K562 (cell line): Measurements from ENCODE around the gene SULT2A1. TPM values are rescaled to one million over a fixed set of nuclear protein-coding genes. Genes with fewer than 3 reads are reported as not detected.

Experiments
- CBX1 ChIP-seq: sonication (generic); IDR thresholded peaks from 2 replicates; pipeline ENCODE4 v1.6.1; 2016; ENCODE audit warnings: antibody characterized with exemption, low read depth, mild to moderate bottlenecking
- CBX5 ChIP-seq: IDR thresholded peaks from 2 replicates; pipeline ENCODE4 v1.6.1; 2014; ENCODE audit warnings: low read depth, borderline replicate concordance
- ESRRB ChIP-seq: fragments of 250-450 bp; sonication (Bioruptor Pico); IDR thresholded peaks from 2 replicates; pipeline ENCODE4 v1.5.0; 2020; ENCODE audit warnings: mild to moderate bottlenecking, moderate library complexity, borderline replicate concordance
- FOXK1 ChIP-seq: sonication (generic); formaldehyde crosslinking; IDR thresholded peaks from 2 replicates; pipeline ENCODE4 v1.8.0; 2022; ENCODE audit warnings: missing genetic modification reagents, mild to moderate bottlenecking, borderline replicate concordance
- FOXM1 ChIP-seq, 2 experiments: fragments of 450-650 bp in 1 of 2; sonication (generic) in 1 of 2; formaldehyde crosslinking in 1 of 2; IDR thresholded peaks; 2 replicates each; pipeline versions ENCODE4 v1.6.1 to v1.9.0; 2017 to 2022; ENCODE audit warnings: low read depth in 2 of 2, mild to moderate bottlenecking in 2 of 2, missing genetic modification reagents in 1 of 2, moderate library complexity in 1 of 2
- MTA2 ChIP-seq: fragments of 450-650 bp; IDR thresholded peaks from 2 replicates; pipeline ENCODE4 v1.6.1; 2016; ENCODE audit warnings: low read depth
- NFXL1 ChIP-seq: fragments of 450-650 bp; formaldehyde crosslinking; IDR thresholded peaks from 2 replicates; pipeline ENCODE4 v1.4.0; 2021; ENCODE audit warnings: mild to moderate bottlenecking
- NR2F6 ChIP-seq: fragments of 450-650 bp; formaldehyde crosslinking; IDR thresholded peaks from 2 replicates; pipeline ENCODE4 v1.4.0; 2020; ENCODE audit warnings: mild to moderate bottlenecking
- NR3C1 ChIP-seq: sonication (generic); formaldehyde crosslinking; IDR thresholded peaks from 2 replicates; pipeline ENCODE4 v1.8.1; 2022; ENCODE audit warnings: missing genetic modification reagents
- POLR2G ChIP-seq: fragments of 200-400 bp; formaldehyde crosslinking; IDR thresholded peaks from 2 replicates; pipeline ENCODE4 v1.6.1; 2017; ENCODE audit warnings: low read depth, mild to moderate bottlenecking, antibody characterized with exemption, low read length, moderate library complexity
- POLR2H ChIP-seq: IDR thresholded peaks from 2 replicates; pipeline ENCODE4 v1.6.1; 2016; ENCODE audit warnings: missing genetic modification characterization, low read depth, mild to moderate bottlenecking, control low read depth, missing compliant biosample characterization, moderate library complexity
- RBM25 ChIP-seq: fragments of 200-400 bp; formaldehyde crosslinking; IDR thresholded peaks from 2 replicates; pipeline ENCODE4 v1.6.1; 2018; ENCODE audit warnings: low read length, low read depth, moderate library complexity; ENCODE audit not compliant: severe bottlenecking
- RCOR1 ChIP-seq, 2 experiments: IDR thresholded peaks; 2 replicates each; pipeline ENCODE4 v1.6.1; 2012; ENCODE audit warnings: low read depth in 2 of 2, low read length in 2 of 2, borderline replicate concordance in 1 of 2, improper control_type of control experiment in 1 of 2
- SPI1 ChIP-seq: IDR thresholded peaks from 2 replicates; pipeline ENCODE4 v1.6.1; 2011; ENCODE audit warnings: low read depth, low read length, control low read depth, borderline replicate concordance
- ZNF146 ChIP-seq: IDR thresholded peaks from one replicate; pipeline ENCODE4 v1.6.1; 2018; ENCODE audit warnings: missing compliant biosample characterization; ENCODE audit not compliant: unreplicated experiment
- ZNF282 ChIP-seq: sonication (generic); formaldehyde crosslinking; IDR thresholded peaks from 2 replicates; pipeline ENCODE4 v1.8.1; 2023; ENCODE audit warnings: missing genetic modification reagents
- ZNF431 ChIP-seq: sonication (generic); formaldehyde crosslinking; IDR thresholded peaks from 2 replicates; pipeline ENCODE4 v1.8.0; 2022; ENCODE audit warnings: mild to moderate bottlenecking, missing genetic modification reagents
- ZNF57 ChIP-seq: fragments of 450-650 bp; formaldehyde crosslinking; IDR thresholded peaks from 2 replicates; pipeline ENCODE4 v1.4.0; 2020; ENCODE audit warnings: mild to moderate bottlenecking, moderate library complexity
- ZNF699 ChIP-seq: fragments of 250-450 bp; sonication (Bioruptor Pico); IDR thresholded peaks from 2 replicates; pipeline ENCODE4 v1.8.0; 2021; ENCODE audit warnings: mild to moderate bottlenecking, moderate library complexity; ENCODE audit not compliant: insufficient replicate concordance
- polyA plus RNA-seq, 8 experiments: library from polyadenylated mRNA; depleted of rRNA in 4 of 8; stranded (reverse) in 5 of 8; unstranded in 3 of 8; fragments of >200 nt; fragmentation: Nextera tagmentation in 2 of 8; fragmentation: Illumina TruSeq in 1 of 8; extraction: Ambion mirVana in 2 of 8; extraction: Trizol in 1 of 8; gene quantifications; 2 replicates each; pipeline versions ENCODE4 v1.2.1 to v1.2.3, GENCODE V29; 2011 to 2014; ENCODE audit warnings: inconsistent platforms in 1 of 8, missing spikeins in 1 of 8
- total RNA-seq, 7 experiments: library from RNA; depleted of rRNA in 6 of 7; stranded (reverse); fragments of >200 nt in 6 of 7; fragmentation: Illumina TruSeq in 2 of 7; extraction: Trizol in 2 of 7; gene quantifications; 2 replicates each; pipeline versions ENCODE4 v1.2.1 to v1.2.3, GENCODE V29; 2011 to 2021; ENCODE audit warnings: low replicate concordance in 1 of 7
- TF ChIP-seq, protein P1 (sequence below): sonication (generic); IDR thresholded peaks from 2 replicates; pipeline ENCODE4 v1.6.1; 2016
- TF ChIP-seq, protein P2 (sequence below): IDR thresholded peaks from 2 replicates; pipeline ENCODE4 v1.6.1; 2012; ENCODE audit warnings: low read depth, low read length, improper control_type of control experiment, borderline replicate concordance
- TF ChIP-seq, protein P3 (sequence below), 2 experiments: fragments of 450-650 bp; IDR thresholded peaks; 2 replicates each; pipeline ENCODE4 v1.6.1; 2016
- TF ChIP-seq, protein P4 (sequence below): fragments of 450-650 bp; IDR thresholded peaks from 2 replicates; pipeline ENCODE4 v1.7.0; 2016; ENCODE audit warnings: borderline replicate concordance

Gene SULT2A1
- total and polyA plus RNA-seq, 9 of the 15 experiments (the other 6 are each of a cell fraction or from before 2014, with no cell fraction given): 0.03 to 0.25 (median 0.07) TPM; not detected in 4

DNA sequence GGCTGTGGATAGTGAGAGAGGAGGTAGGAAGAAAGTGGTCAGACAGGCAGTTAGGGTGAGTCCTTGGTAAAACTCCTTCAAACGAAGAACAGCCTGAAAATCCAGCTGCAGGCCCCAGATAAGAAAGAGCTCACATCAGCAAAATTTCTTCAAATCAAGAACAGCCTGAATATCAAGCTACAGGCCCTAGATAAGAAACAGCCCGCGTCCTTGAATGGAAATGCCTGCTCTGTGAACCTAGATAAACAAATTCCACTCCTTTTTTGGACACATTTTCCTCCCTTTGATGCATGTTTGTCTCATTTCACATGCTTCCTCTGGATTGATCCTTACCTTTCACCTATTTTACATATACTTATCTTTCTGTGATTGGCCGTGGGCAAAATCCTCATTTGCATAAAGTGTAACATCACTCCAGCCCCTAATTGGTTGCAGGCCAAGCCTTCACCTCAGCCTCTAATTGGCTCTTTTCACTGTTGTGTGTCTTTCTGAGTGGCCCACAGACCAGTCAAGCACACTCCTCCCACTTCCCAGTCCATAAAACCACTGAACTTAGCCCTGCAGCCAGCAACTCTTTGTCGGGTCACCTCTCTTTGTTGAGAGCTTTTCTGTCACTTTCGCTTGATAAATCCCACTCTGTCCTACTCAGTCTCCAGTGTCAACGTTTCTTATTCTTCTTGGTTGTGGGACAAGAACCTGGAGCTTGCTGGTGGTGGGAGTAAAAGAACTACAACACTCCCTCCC lies 6.0 kb upstream of the SULT2A1 start (continued):
- TF ChIP-seq, protein P1, sequence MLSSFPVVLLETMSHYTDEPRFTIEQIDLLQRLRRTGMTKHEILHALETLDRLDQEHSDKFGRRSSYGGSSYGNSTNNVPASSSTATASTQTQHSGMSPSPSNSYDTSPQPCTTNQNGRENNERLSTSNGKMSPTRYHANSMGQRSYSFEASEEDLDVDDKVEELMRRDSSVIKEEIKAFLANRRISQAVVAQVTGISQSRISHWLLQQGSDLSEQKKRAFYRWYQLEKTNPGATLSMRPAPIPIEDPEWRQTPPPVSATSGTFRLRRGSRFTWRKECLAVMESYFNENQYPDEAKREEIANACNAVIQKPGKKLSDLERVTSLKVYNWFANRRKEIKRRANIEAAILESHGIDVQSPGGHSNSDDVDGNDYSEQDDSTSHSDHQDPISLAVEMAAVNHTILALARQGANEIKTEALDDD: peak; percentile 82
- TF ChIP-seq CBX1: peak; percentile 56
- TF ChIP-seq ZNF146: no peak
- TF ChIP-seq NR3C1 (CRISPR knock-in tag): no peak
- peak; percentile 98 for TF ChIP-seq FOXM1 (IDR thresholded peaks at IDR 0.05; ENCODE audit: low read depth)
- no peak for TF ChIP-seq FOXM1 (CRISPR knock-in tag; IDR thresholded peaks at IDR 0.05; ENCODE audit: low read depth)
- TF ChIP-seq ESRRB (CRISPR knock-in tag): no peak
- TF ChIP-seq POLR2H (tag): peak; percentile 95
- no peak for TF ChIP-seq ZNF57 (CRISPR knock-in tag)
- peak; percentile 99 for TF ChIP-seq MTA2
- no peak for TF ChIP-seq ZNF699 (CRISPR knock-in tag)
- TF ChIP-seq, protein P2, sequence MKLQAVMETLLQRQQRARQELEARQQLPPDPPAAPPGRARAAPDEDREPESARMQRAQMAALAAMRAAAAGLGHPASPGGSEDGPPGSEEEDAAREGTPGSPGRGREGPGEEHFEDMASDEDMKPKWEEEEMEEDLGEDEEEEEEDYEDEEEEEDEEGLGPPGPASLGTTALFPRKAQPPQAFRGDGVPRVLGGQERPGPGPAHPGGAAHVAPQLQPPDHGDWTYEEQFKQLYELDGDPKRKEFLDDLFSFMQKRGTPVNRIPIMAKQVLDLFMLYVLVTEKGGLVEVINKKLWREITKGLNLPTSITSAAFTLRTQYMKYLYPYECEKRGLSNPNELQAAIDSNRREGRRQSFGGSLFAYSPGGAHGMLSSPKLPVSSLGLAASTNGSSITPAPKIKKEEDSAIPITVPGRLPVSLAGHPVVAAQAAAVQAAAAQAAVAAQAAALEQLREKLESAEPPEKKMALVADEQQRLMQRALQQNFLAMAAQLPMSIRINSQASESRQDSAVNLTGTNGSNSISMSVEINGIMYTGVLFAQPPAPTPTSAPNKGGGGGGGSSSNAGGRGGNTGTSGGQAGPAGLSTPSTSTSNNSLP: peak; percentile 98
- TF ChIP-seq ZNF282 (CRISPR knock-in tag): no peak
- TF ChIP-seq CBX5: no peak
- TF ChIP-seq, protein P3, sequence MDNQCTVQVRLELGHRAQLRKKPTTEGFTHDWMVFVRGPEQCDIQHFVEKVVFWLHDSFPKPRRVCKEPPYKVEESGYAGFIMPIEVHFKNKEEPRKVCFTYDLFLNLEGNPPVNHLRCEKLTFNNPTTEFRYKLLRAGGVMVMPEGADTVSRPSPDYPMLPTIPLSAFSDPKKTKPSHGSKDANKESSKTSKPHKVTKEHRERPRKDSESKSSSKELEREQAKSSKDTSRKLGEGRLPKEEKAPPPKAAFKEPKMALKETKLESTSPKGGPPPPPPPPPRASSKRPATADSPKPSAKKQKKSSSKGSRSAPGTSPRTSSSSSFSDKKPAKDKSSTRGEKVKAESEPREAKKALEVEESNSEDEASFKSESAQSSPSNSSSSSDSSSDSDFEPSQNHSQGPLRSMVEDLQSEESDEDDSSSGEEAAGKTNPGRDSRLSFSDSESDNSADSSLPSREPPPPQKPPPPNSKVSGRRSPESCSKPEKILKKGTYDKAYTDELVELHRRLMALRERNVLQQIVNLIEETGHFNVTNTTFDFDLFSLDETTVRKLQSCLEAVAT (IDR thresholded peaks at IDR 0.05): peak; percentile 50 to 71; a peak in 3 of 4 replicates
- TF ChIP-seq SPI1: no peak
- TF ChIP-seq FOXK1 (CRISPR knock-in tag): no peak
- peak; percentile 95 for TF ChIP-seq RCOR1 (IDR thresholded peaks at IDR 0.05; ENCODE audit: borderline replicate concordance in 1 of 2, low read depth in 2 of 2, low read length in 2 of 2)
- no peak for TF ChIP-seq POLR2G
- no peak for TF ChIP-seq ZNF431 (CRISPR knock-in tag)
- peak; percentile 65 for TF ChIP-seq RBM25
- TF ChIP-seq NFXL1: no peak
- no peak for TF ChIP-seq NR2F6 (CRISPR knock-in tag)
- TF ChIP-seq, protein P4, sequence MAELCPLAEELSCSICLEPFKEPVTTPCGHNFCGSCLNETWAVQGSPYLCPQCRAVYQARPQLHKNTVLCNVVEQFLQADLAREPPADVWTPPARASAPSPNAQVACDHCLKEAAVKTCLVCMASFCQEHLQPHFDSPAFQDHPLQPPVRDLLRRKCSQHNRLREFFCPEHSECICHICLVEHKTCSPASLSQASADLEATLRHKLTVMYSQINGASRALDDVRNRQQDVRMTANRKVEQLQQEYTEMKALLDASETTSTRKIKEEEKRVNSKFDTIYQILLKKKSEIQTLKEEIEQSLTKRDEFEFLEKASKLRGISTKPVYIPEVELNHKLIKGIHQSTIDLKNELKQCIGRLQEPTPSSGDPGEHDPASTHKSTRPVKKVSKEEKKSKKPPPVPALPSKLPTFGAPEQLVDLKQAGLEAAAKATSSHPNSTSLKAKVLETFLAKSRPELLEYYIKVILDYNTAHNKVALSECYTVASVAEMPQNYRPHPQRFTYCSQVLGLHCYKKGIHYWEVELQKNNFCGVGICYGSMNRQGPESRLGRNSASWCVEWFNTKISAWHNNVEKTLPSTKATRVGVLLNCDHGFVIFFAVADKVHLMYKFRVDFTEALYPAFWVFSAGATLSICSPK: no peak
